Inflammatory macrophage treated with lipopolysaccharide for 4 hours (primary cell): ENCODE measurements around the gene TBC1D30.
"Not testable (repeated sequence)": the region's sequence is repeated elsewhere in the genome, so short reads cannot be mapped to it uniquely, and the experiment has no call there.

ENCODE experiments used
- DNase-seq: peaks from one replicate; pipeline ENCODE4 v3.0.0-alpha.2; 2020

Gene TBC1D30

DNA sequence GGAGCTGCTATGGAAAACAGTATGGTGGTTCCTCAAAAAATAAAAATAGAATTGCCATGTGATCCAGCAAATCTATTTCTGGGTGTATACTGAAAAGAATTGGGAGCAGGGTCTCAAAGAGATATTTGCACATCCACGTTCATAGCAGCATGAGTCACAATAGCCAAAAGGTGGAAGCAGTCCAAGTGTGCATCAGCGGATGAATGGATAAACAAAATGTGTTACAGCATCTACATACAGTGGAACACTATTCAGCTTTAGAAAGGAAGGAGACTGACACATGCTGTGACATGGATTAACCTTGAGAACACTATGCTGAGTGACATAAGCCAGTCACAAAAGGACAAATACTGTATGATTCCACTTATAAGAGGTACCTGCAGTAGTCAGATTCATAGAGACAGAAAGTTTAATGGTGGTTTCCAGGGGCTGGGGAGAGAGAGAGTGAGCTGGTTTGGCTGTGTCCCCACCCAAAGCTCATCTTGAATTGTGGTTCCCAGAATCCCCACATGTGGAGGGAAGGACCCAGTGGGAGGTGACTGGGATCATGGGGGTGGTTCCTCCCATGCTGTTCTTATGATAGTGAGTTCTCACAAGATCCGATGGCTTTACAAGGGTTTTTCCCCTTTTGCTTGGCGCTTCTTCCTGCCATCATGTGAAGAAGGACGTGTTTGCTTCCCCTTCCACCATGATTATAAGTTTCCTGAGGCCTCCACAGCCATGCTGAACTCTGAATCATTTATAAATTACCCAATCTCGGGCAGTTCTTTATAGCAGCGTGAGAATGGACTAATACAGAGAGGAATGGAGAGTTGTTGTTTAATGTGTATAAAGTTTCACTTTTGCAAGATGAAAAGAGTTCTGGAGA is 17.6 kb upstream of the TBC1D30 start:
- DNase-seq = peak; percentile 61

DNA sequence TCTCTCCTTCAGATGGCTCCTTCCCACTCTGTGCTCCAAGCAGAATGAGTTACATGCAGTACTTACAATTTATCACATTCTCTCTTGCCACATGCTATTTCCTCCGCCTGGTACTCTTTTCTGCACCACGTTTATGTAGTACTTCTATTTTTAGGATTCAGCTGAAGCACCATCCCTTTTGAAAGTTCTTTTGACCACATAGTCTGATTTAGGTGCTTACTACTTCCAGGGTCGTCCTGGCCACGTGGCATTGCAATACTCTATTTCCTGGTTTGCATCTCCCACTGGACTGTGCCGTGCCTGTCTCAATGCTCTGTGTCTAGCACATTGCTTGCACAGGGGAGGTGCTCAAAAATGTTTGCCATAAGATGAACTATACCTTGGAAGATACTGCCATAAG is 16.3 kb upstream of the TBC1D30 start:
- DNase-seq = no peak

DNA sequence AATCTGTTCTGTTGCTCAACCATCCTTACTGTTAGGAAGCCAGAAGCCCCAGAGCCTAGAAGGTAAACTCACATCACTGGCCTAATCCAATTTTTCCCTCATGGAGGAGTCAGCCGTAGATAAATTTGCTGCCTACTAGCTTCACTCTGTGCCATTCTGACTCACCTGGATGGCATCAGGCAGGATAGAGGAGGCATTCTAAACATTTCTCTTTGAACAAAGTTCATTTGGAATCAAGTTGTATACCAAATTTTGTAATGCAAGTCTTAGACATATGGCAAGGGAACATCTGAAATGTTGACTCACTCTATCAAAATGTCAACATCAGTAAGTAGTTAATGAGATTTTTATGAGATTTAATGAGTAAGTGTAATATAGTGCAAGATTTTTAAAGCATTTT is 13.6 kb upstream of the TBC1D30 start:
- DNase-seq = no peak

DNA sequence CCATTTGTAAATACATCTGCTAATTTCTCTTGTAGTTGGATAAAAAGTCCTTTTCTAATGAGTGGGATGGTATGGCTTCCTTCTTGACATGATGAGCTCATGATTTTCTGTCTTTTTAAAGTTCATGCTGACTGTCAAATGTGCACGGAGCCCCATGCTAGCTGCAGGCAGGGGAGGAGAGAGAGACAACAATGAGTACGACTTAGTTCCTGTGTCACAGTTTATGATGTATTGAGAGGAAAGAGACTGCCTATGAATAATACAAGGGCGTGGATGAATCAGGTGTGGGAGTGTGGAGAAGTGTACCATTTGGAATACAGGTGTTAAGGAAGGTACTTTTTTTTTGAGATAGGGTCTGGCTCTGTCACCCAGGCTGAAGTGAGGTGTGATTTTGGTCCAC is 10.7 kb upstream of the TBC1D30 start:
- peak; percentile 26 for DNase-seq

DNA sequence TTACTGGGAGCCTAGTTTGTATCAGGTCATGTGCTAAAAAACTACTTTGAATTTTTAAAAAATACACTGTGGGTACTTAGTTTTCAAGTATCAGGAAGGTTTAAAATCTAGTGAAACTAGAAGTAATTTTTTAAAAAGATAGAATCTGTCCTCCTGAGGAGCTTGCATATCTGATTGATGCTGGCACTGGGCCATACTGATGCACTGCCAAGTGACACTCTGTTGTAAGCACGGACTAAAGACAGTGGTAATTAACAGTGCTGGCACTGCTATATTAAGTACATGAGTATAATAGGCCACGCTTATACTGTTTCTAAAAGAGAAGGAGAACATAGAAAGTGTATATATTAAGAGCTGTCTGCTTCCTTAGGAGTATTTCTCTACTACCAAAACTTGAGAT is 10.0 kb upstream of the TBC1D30 start:
- no peak for DNase-seq

DNA sequence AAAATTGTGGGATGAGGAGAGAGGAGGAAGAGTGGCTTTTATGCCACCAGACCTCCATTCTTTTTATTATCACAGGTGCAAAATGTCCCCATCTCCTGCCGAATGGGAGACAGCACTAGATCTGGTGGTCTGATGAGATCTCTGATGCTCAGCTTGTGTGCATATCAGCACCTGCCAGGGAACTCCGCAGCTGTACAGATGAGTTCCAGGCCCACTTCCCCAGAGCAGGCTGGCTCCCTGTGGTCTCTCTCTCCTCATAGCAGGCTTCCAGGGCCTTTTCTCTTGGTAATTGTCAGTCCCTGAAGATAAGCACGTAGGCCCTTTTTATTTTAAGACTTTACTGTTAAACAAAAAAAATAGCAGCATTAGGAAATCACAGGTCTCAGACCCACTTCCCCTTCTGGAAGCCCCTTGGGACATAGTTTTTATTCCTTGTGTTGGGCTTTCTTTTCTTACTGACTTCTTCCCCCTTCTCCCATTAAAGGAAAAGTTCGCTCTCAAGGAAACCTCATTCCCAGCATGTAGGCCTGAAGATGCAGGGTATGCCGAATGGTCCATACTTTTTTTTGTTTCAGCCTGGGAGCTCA is 4.5 kb upstream of the TBC1D30 start:
- DNase-seq = no peak

DNA sequence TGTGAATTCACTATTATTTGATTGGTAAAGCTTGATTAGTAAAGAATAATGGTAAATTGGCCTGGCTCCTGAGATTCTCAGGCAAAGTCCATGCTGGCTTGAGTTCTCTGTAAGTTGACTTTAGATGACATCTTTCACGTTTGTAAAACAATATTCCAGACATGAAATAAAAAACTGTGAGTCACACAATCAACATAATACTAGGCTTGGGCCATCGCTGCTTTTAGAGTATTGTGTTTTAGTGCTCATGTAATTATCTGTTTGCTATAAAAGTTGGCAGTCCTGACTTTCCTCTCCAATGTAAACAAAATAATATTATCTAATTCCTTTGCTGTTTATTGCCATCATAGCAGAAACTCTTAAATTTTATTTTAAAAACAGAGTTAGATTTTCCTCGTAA is 3.9 kb upstream of the TBC1D30 start:
- DNase-seq = no peak

DNA sequence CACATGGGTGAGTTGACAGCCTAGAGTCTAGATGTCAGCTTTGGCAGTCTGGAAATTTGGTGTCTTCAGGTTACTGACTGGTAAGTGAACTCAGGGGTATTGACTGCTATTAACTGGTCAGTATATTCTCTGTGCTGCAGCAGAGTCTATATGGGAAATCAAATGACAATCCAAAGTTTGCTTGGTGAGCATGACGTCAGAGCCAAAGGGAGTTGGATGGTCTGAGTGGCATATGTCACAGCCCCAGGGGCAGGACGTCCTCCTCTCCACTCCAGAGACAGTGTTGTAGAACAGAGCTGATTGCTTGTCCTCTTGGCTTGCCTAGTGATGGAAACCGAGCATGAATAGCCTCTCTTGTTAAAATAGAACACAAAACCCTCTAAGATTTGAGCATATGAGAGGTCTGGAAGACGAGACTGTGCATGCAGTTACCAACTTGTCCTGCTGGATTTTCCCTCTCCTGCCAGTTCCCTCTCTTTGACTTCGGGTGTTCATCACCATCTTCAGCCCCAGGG is 3.3 kb upstream of the TBC1D30 start:
- no peak for DNase-seq

GRCh38 chr12:64824130-64824499 is 332 bp upstream of the TBC1D30 start:
- no peak for DNase-seq

- DNase-seq = no peak
Measured at GRCh38 chr12:64825143-64826021, 935 bp downstream of the TBC1D30 start.

DNA sequence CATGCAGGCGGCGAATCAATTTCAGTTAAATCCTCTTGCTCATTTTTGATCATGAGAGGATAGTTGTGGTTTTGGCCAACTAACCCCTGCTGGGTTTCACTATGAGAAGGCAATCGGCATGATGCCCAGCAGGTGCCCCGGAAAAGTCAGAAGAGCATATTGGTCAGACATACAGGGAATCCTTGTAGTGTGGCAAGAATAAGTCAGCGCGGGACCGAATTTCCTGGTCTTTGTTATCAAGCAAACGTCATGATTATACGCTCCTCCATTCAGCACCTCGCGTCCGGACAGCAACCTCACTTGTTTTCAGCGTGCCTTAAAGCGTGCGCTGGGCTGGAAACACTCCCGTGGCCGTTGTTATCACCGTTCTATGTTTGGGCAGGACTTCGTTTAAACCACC is 1.8 kb downstream of the TBC1D30 start:
- peak; percentile 32 for DNase-seq

- no peak for DNase-seq
Measured at GRCh38 chr12:64828713-64829112, 4.3 kb downstream of the TBC1D30 start.

DNA sequence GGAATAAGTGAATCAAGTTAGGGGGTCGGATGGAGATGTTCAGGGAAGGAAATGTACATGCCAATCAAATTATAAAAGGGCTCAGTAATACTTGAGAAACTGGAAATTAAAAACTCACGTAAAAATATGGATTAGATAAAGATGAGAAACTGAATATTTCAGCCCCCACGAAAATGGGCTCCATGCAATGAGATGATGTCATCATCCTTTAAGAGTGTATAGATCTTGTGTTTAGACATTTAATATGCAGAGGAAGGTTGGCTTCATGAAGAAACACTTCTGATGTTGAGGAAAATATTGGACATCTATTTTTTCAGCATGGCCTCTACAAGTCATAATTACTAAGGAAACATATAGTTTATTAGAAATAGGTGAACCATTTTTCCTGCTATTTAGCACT is 9.5 kb downstream of the TBC1D30 start:
- DNase-seq = no peak

GRCh38 chr12:64835901-64836300 is 11.5 kb downstream of the TBC1D30 start:
- DNase-seq = no peak

- DNase-seq = no peak
Measured at GRCh38 chr12:64836856-64837255, 12.4 kb downstream of the TBC1D30 start.

GRCh38 chr12:64837427-64837826 is 13.0 kb downstream of the TBC1D30 start:
- DNase-seq = no peak

DNA sequence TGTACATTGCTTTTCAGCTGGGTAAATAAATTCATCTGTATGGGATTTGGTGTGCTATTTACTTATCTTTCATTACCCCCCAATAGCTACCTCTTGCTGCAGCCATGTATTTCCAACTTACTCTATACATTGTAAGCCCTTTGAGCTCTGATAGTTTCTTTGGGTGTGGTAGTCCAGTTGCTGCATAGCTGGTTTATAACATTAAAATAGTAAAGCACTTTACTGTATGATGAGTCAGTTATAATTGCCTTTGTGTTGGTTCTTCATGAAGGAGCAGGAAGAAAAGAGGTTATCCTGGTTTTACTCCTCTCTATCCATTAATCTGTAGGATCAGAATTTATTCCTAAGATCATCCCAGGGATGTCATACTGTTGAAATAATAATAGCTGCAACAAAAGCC is 15.7 kb downstream of the TBC1D30 start:
- DNase-seq = no peak

- DNase-seq = no peak
Measured at GRCh38 chr12:64840949-64841717, 16.7 kb downstream of the TBC1D30 start.

DNA sequence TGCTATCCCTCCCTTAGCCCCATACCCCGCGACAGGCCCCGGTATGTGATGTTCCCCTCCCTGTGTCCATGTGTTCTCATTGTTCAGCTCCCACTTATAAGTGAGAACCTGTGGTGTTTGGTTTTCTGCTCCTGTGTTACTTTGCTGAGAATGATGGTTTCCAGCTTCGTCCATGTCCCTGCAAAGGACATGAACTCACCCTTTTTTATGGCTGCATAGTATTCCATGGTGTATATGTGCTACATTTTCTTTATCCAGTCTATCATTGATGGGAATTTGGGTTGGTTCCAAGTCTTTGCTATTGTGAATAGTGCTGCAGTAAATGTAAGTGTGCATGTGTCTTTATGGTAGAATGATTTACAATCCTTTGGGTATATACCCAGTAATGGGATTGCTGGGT is 24.0 kb downstream of the TBC1D30 start:
- DNase-seq = not testable (repeated sequence)

DNA sequence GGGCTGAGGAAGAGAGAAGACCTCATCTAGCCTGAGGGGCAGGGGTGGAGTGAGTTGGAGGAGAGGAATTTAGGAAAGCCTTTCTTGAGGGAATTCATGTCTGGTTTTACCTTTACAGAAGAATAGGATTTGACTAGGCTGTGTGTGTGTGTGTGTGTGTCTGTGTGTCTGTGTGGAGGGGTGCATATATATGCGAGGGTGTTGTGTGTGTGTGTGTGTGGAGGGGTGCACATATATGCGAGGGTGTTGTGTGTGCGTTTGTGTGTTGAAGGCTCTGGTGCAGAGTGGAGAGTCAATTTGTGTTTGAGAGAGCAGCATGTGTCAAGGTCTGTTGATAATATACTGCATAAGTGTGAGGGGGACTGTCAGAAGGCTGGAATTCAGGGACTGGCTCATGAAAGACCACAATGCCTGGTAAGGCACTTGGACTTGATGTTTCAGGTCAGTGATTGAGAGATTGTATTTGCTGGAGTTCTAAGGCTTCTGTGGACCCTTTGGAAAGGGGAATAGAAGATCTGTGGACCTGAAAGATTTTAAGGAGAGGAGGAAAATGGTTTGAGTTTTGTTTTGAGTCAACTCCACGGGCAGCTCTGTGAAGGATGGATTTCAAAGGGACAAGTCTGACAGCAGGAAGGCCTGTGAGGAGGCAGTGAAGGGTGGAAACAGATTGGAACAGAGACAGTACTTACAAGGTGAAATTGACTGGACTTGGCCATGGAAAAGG is 34.6 kb downstream of the TBC1D30 start:
- DNase-seq = no peak

GRCh38 chr12:64860446-64860998 is 36.1 kb downstream of the TBC1D30 start:
- no peak for DNase-seq

DNA sequence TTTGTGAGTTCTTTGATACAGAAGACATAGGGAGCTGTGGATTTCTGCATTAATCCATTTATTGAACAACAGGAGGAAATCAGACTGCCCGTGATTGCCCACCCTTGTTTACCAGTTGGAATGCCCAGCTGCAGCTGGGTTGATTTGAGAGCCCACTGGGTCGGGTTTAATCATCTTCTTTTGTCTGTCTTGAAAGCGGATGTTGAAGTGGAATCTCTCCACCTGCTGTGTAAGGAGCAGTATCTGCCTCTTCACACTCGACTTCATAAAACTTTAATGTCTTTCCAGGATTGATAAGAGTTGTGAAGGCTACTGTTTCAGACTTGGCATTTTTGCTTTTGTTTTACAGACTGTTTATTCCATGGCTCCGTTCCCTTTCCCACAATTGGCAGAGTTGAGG is 39.9 kb downstream of the TBC1D30 start:
- no peak for DNase-seq
